ENCODE measurements around the gene MAPK7. TPM values are rescaled to one million over a fixed set of nuclear protein-coding genes. Genes with fewer than 3 reads are reported as not detected.

The MAPK7 gene
- total RNA-seq, result 32.5 and 49.9 TPM in 2 replicates

DNA sequence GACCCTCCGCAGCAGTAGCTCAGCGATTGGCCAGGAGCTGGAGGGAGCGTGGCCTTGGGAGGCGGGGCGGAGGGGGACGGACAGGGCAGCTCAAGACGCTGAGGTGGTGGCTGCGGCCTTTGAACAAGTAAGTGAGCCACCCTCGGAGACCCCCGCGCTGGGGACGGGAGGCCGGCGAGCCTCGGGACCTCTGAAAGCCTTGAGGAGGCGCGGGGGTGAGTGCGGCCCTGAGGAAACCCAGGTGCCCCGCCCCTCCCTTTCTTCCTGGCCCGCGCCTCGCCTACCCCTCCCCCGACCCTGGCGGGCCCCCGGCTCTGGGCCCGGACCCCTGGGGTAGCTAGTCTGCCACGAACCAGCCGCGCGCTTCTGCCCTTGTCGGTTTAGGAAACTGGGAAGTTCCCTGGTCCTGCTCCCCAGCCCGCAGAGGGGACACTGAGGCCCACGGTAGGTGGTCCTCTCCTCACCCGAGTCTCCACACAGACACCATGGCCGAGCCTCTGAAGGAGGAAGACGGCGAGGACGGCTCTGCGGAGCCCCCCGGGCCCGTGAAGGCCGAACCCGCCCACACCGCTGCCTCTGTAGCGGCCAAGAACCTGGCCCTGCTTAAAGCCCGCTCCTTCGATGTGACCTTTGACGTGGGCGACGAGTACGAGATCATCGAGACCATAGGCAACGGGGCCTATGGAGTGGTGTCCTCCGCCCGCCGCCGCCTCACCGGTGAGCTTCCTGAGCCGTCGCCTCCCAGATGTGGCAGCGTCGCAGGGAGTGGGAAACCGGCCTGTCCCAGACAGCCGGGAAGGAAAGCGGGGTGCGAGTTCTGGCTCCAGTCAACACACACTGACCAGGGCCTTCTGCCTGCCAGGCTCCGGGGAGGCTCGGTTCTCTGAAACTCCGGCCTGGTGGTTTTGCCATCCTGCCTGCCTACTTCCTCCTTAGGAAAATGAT lies at the start of gene MAPK7:
Gene MAPK7 (plus strand): TSS at position 83 of the 945 bp plus-strand sequence. CDS start 403 bp downstream, at position 486.

DNA sequence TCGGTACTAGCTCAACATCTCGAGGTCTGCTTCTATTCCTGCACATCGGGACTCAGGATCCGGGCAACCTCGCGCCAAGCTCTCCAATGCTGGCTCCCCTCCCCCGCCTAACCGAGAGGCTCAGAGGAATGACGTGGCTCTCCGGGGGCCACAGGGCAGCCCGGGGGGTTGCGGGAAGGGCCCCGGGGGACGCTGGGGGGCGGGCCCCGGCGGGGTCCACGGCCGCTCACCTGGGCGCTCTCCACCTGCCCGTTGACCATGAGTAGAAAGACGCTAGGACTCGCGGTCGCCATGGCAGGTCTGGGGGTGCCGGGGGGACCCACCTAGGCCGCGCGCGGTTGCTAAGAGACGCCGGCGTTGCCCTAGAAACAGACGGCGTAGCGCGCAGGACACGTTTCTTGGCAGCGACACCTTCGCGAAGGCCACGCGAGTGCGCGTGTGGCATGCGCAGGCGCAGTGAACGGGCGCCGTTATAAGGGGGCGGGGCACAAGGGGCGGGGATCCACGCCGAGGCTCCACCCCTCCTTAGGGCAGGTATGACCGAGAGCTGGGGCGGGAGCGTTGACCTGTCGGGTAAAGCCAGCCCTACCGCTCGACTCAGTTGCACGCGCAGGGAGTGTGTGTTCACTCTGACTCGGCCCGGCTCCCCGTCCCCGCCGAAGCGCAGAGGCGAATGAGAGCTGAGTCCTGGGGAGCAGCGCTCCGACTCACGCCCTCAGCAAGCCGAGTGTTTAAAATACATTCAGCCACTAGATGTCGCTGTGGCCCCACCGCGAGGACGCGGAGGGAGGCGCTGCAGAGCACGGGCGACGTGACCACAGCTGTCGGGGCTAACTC lies 15.8 kb upstream of the MAPK7 start, which contains the start of gene B9D1:
Gene B9D1 (minus strand): TSS at position 447 of the 837 bp plus-strand sequence. CDS start 154 bp downstream, at position 293.

DNA sequence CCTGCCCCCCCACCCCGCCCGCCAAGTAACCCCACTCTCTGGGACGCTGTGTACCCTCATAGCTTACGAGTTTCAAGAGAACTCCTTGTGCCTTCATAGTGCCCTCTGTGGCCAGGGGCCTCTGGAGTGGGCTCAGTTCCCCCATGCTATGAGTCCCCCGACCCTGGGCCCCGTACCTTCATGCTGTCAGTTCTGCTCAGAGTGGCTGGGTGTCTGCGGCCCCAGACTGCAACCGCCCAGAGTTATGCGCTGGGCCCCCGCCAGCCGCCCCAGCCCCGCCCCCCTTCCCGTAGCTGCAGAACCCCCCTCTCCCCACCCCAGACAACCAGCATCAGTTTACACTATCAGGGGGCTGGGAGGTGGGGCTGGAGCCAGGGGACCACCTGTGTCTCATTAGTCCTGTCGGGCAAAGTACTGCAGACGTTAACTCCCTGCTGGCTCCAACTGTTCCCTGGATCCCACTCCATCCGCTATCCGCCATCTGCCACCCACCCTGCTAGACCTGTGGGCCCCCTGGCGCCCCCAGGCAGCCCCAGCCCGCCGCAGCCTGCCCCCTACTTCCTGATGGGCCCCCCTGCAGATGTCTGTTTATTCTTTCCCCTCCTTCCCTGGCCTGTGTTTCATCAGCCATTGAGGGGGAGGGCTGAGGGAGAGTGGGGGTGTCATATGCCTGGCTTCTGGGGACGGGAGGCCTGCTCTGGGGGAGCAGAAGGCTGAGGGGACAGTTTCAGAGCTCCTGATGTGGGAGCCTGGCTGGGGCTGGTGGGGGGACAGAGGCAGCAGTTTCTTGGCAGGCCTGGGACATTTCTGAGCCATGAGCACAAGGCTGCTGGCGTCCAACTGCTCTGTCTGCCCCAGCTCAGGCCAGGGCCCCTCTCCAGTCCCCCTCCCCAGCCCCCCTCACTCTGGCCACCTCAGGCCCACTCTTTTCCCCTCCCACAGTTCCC lies 8.9 kb downstream of the MAPK7 start, which contains the start of gene MFAP4:
Gene MFAP4 (minus strand): TSS at position 217 of the 947 bp plus-strand sequence. CDS start 35 bp downstream, at position 182.

DNA sequence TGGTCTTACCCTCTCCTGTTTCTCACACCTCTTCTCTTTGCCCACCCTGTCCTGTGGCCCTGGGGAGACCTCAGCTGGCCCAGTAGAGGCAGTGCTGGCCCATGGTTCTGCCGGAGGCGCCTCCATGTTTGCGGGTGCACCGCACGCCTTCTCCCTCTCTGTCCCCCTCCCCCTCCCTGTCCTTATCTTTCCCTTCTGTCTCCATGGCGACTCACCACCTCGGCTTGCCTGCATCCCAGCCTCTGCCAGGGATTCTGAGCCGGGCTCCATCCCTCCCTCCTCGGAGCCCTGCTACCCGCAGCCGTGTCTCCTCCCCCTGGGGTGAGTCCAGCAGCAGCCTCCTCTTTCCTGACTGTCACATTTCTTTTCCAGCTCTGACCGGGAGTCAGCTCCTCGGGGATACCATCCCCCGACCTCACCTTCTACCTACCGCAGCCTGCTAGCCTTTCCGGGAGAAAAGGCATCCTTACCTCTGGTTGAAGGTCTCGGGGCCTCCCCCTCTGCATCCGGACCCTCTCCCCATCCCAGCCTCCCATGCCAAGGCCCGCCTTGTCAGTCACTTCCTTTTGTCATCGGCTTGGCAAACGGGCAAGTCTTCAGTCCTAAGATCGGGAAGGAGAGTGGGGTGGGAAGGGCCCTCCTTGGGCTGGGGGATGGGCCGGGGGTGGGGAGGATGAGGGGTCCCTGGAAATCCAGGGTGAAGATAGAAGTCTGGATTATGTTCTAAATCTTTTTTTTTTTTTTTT lies 32.8 kb downstream of the MAPK7 start, which contains the start of gene RNF112:
Gene RNF112 (plus strand): TSS at position 358 of the 746 bp plus-strand sequence. CDS start 177 bp downstream, at position 535.

Other genes starting within 250 kb of the MAPK7 start
- 43.1 and 44.3 TPM in 2 replicates for gene EPN2, start 141.1 kb upstream of the MAPK7 start, total RNA-seq
- gene B9D1, start 15.8 kb upstream of the MAPK7 start, total RNA-seq, result 17.8 and 32.2 TPM in 2 replicates
- gene MFAP4, start 8.7 kb downstream of the MAPK7 start, total RNA-seq, result 39.1 and 59.7 TPM in 2 replicates
- gene RNF112, start 32.7 kb downstream of the MAPK7 start, total RNA-seq, result 1.6 and 5.0 TPM in 2 replicates
- 3.5 and 4.9 TPM in 2 replicates for gene SLC47A1, start 155.4 kb downstream of the MAPK7 start, total RNA-seq